GM23248 (cell line): ENCODE measurements around the gene COX6B2. TPM values are rescaled to one million over a fixed set of nuclear protein-coding genes. Genes with fewer than 3 reads are reported as not detected.

ENCODE experiments used
- DNase-seq: peaks from one replicate; pipeline ENCODE4 v3.0.0-alpha.2; 2015
- H2AFZ ChIP-seq: fragments of 200-600 bp; sonication (generic); 2 replicates; pipeline ENCODE4 v1.6.1; 2016; ENCODE audit warnings: antibody characterized with exemption
- H3F3A ChIP-seq: fragments of 200-600 bp; sonication (generic); 2 replicates; pipeline ENCODE4 v1.6.1; 2016; ENCODE audit warnings: mild to moderate bottlenecking, antibody characterized with exemption, mixed run types; ENCODE audit not compliant: insufficient read depth
- H3K27ac ChIP-seq: fragments of 200-600 bp; sonication (generic); 2 replicates; pipeline ENCODE4 v1.5.1; 2016; ENCODE audit warnings: mild to moderate bottlenecking
- H3K27me3 ChIP-seq: fragments of 200-600 bp; sonication (generic); replicated peaks from 2 replicates; pipeline ENCODE4 v1.6.1; 2016; ENCODE audit warnings: mild to moderate bottlenecking; ENCODE audit not compliant: insufficient read depth
- H3K36me3 ChIP-seq: fragments of 200-600 bp; sonication (generic); 2 replicates; pipeline ENCODE4 v1.6.1; 2016; ENCODE audit warnings: low read depth, mild to moderate bottlenecking
- H3K4me1 ChIP-seq: fragments of 200-600 bp; sonication (generic); 2 replicates; pipeline ENCODE4 v1.6.1; 2016; ENCODE audit warnings: mild to moderate bottlenecking; ENCODE audit not compliant: insufficient read depth
- H3K4me2 ChIP-seq: fragments of 200-600 bp; sonication (generic); one replicate; pipeline ENCODE4 v1.6.1; 2016; ENCODE audit warnings: mild to moderate bottlenecking; ENCODE audit not compliant: unreplicated experiment
- H3K4me3 ChIP-seq: fragments of 200-600 bp; sonication (generic); 2 replicates; pipeline ENCODE4 v1.5.1; 2016; ENCODE audit warnings: mild to moderate bottlenecking
- H3K79me2 ChIP-seq: fragments of 200-600 bp; sonication (generic); 2 replicates; pipeline ENCODE4 v1.6.1; 2016; ENCODE audit warnings: mild to moderate bottlenecking; ENCODE audit not compliant: insufficient read depth
- H3K9ac ChIP-seq: fragments of 200-600 bp; sonication (generic); 2 replicates; pipeline ENCODE4 v1.6.1; 2016; ENCODE audit warnings: mild to moderate bottlenecking
- H3K9me2 ChIP-seq: fragments of 200-600 bp; sonication (generic); 2 replicates; pipeline ENCODE4 v1.6.1; 2016; ENCODE audit warnings: mixed run types, mild to moderate bottlenecking, moderate library complexity; ENCODE audit not compliant: insufficient read depth
- H3K9me3 ChIP-seq: fragments of 200-600 bp; sonication (generic); one replicate; pipeline ENCODE4 v1.6.1; 2017; ENCODE audit warnings: low read depth
- H4K20me1 ChIP-seq: fragments of 200-600 bp; sonication (generic); 2 replicates; pipeline ENCODE4 v1.6.0; 2016; ENCODE audit not compliant: insufficient read depth
- EZH2 ChIP-seq: fragments of 200-600 bp; sonication (generic); IDR thresholded peaks from 2 replicates; pipeline ENCODE4 v1.6.1; 2018; ENCODE audit warnings: antibody characterized with exemption, mild to moderate bottlenecking; ENCODE audit not compliant: insufficient read depth, poor library complexity, severe bottlenecking
- EZH2phosphoT487 ChIP-seq: fragments of 200-600 bp; sonication (generic); IDR thresholded peaks from 2 replicates; pipeline ENCODE4 v1.6.1; 2018; ENCODE audit warnings: antibody characterized with exemption, moderate library complexity, mild to moderate bottlenecking, low read depth; ENCODE audit not compliant: insufficient read depth
- WGBS, 2 experiments: methylation state at CpG; one replicate each; pipeline ENCODE4 v1.1.6; 2015 to 2017; ENCODE audit warnings: low lambda C conversion rate in 2 of 2, low coverage in 1 of 2; ENCODE audit errors: missing lambda C conversion rate in 2 of 2; 5-methylcytosine and 5-hydroxymethylcytosine counted together
- in situ Hi-C: fragments of 300-500 bp; cut with MboI; formaldehyde crosslinking; loops from 2 replicates; pipeline ENCODE4 v1.15.0; 2020
- polyA plus RNA-seq: library from polyadenylated mRNA; unstranded; fragments of >200 nt; fragmentation: Nextera tagmentation; extraction: Ambion mirVana; gene quantifications from 2 replicates; pipeline ENCODE4 v1.2.1, GENCODE V29; 2016
- total RNA-seq: library from RNA; depleted of rRNA; stranded (reverse); fragments of >200 nt; shearing (Covaris generic); gene quantifications from 2 replicates; pipeline ENCODE4 v1.2.3, GENCODE V29; 2014

The COX6B2 gene
- total and polyA plus RNA-seq, 2 experiments from 2014 or later = not detected

GRCh38 chr19:55316646-55317045 is 37.9 kb downstream of the COX6B2 start:
- no peak overlapping the region for H3K27ac ChIP-seq
- in situ Hi-C loops = no loop called here
- no peak overlapping the region for H2AFZ ChIP-seq
- no peaks in the 10 kb centered on the region for H3K9me2 ChIP-seq
- no peaks in the 10 kb centered on the region for H4K20me1 ChIP-seq
- H3K79me2 ChIP-seq = no peaks in the 10 kb centered on the region
- 55 to 61% methylated on average over 8 of the region's 8 CpGs for WGBS, 2 experiments
- no peaks in the 10 kb centered on the region for H3F3A ChIP-seq
- no peaks in the 10 kb centered on the region for H3K9me3 ChIP-seq
- no peaks in the 10 kb centered on the region for H3K36me3 ChIP-seq
- no peak for TF ChIP-seq EZH2
- TF ChIP-seq EZH2phosphoT487 = no peak
- H3K27me3 ChIP-seq = no peaks in the 10 kb centered on the region
- DNase-seq = no peak
- no peak overlapping the region for H3K4me3 ChIP-seq
- H3K9ac ChIP-seq = no peak overlapping the region
- no peak overlapping the region for H3K4me2 ChIP-seq
- H3K4me1 ChIP-seq = no peaks in the 10 kb centered on the region

- TF ChIP-seq EZH2 (no peak), EZH2phosphoT487 (no peak)
- no peak overlapping the region for H3K4me3 ChIP-seq
- in situ Hi-C loops = no loop called here
- no peak overlapping the region for H3K4me2 ChIP-seq
- H3K36me3 ChIP-seq = no peaks in the 10 kb centered on the region
- no peaks in the 10 kb centered on the region for H3K4me1 ChIP-seq
- no peaks in the 10 kb centered on the region for H3F3A ChIP-seq
- no peak for DNase-seq
- no peaks in the 10 kb centered on the region for H3K79me2 ChIP-seq
- no peak overlapping the region for H3K9ac ChIP-seq
- H3K27ac ChIP-seq = no peak overlapping the region
- 67 to 71% methylated on average over 13 of the region's 13 CpGs for WGBS, 2 experiments
- H2AFZ ChIP-seq = no peak overlapping the region
- H3K9me3 ChIP-seq = no peaks in the 10 kb centered on the region
- no peaks in the 10 kb centered on the region for H4K20me1 ChIP-seq
- no peaks in the 10 kb centered on the region for H3K27me3 ChIP-seq
- H3K9me2 ChIP-seq = no peaks in the 10 kb centered on the region
Observed at GRCh38 chr19:55315956-55316525, 38.5 kb downstream of the COX6B2 start.

- H3K9ac ChIP-seq = no peak overlapping the region
- no peaks in the 10 kb centered on the region for H3K27me3 ChIP-seq
- DNase-seq = no peak
- in situ Hi-C loops = no loop called here
- H3K36me3 ChIP-seq = no peaks in the 10 kb centered on the region
- H3K4me1 ChIP-seq = no peaks in the 10 kb centered on the region
- no peak overlapping the region for H3K4me3 ChIP-seq
- H3K9me2 ChIP-seq = no peaks in the 10 kb centered on the region
- no peaks in the 10 kb centered on the region for H3K9me3 ChIP-seq
- no peak overlapping the region for H3K4me2 ChIP-seq
- no peak overlapping the region for H2AFZ ChIP-seq
- WGBS, 2 experiments = 66 to 68% methylated on average over 8 of the region's 8 CpGs
- H3K27ac ChIP-seq = no peak overlapping the region
- no peak for TF ChIP-seq EZH2
- TF ChIP-seq EZH2phosphoT487 = no peak
- no peaks in the 10 kb centered on the region for H3F3A ChIP-seq
- H4K20me1 ChIP-seq = no peaks in the 10 kb centered on the region
- H3K79me2 ChIP-seq = no peaks in the 10 kb centered on the region
Observed at GRCh38 chr19:55314396-55314795, 40.1 kb downstream of the COX6B2 start.

- DNase-seq = no peak
Observed at GRCh38 chr19:55312621-55313512, 41.7 kb downstream of the COX6B2 start.

More at GRCh38 chr19:55312621-55313512, 41.7 kb downstream of the COX6B2 start:
- in situ Hi-C loops = no loop called here
- WGBS, 2 experiments = 80 to 82% methylated on average over 38 to 47 of the region's 47 CpGs
- Histone ChIP-seq H3K36me3 (no peaks in the 10 kb centered on the region), H3K9me3 (no peaks in the 10 kb centered on the region), H4K20me1 (no peaks in the 10 kb centered on the region), H3F3A (no peaks in the 10 kb centered on the region), H3K9me2 (no peaks in the 10 kb centered on the region), H3K27me3 (no peaks in the 10 kb centered on the region), H3K27ac (no peak overlapping the region), H3K4me1 (no peaks in the 10 kb centered on the region), H3K4me3 (no peak overlapping the region), H2AFZ (no peak overlapping the region), H3K9ac (no peak overlapping the region), H3K4me2 (no peak overlapping the region), H3K79me2 (no peaks in the 10 kb centered on the region)
- TF ChIP-seq EZH2 (no peak), EZH2phosphoT487 (no peak)
